WTC11 (cell line): ENCODE results near the gene TROAP.

Experiments used
- ATF3 ChIP-seq: sonication (generic); formaldehyde crosslinking; conservative IDR thresholded peaks from 2 replicates; pipeline ENCODE4 v1.8.1; 2022; ENCODE audit warnings: mild to moderate bottlenecking, missing genetic modification reagents
- CREB1 ChIP-seq: sonication (generic); formaldehyde crosslinking; IDR thresholded peaks from 2 replicates; pipeline ENCODE4 v1.8.0; 2023; ENCODE audit warnings: mild to moderate bottlenecking, missing genetic modification reagents
- E2F1 ChIP-seq: sonication (generic); formaldehyde crosslinking; IDR thresholded peaks from 2 replicates; pipeline ENCODE4 v1.8.0; 2022; ENCODE audit warnings: mild to moderate bottlenecking, missing genetic modification reagents
- GABPB1 ChIP-seq: sonication (generic); formaldehyde crosslinking; IDR thresholded peaks from 2 replicates; pipeline ENCODE4 v1.8.1; 2023; ENCODE audit warnings: mild to moderate bottlenecking, missing genetic modification reagents
- NR2C2 ChIP-seq: sonication (generic); formaldehyde crosslinking; IDR thresholded peaks from 2 replicates; pipeline ENCODE4 v1.8.0; 2022; ENCODE audit warnings: mild to moderate bottlenecking, missing genetic modification reagents
- STAT6 ChIP-seq: sonication (generic); formaldehyde crosslinking; conservative IDR thresholded peaks from 2 replicates; pipeline ENCODE4 v1.8.1; 2023; ENCODE audit warnings: mild to moderate bottlenecking, low read depth, missing genetic modification reagents, moderate library complexity
- TCF7 ChIP-seq: sonication (generic); formaldehyde crosslinking; IDR thresholded peaks from 2 replicates; pipeline ENCODE4 v1.8.0; 2022; ENCODE audit warnings: mild to moderate bottlenecking, low read depth, missing genetic modification reagents, moderate library complexity
- ZNF317 ChIP-seq: sonication (generic); formaldehyde crosslinking; IDR thresholded peaks from 2 replicates; pipeline ENCODE4 v1.8.1; 2023; ENCODE audit warnings: low read depth, mild to moderate bottlenecking, moderate library complexity, missing genetic modification reagents, borderline replicate concordance
- ZNF425 ChIP-seq: fragments of 250-450 bp; sonication (Bioruptor Pico); conservative IDR thresholded peaks from 2 replicates; pipeline ENCODE4 v1.9.0; 2021; ENCODE audit warnings: mild to moderate bottlenecking
- TF ChIP-seq, protein P1 (sequence below): sonication (generic); formaldehyde crosslinking; IDR thresholded peaks from 2 replicates; pipeline ENCODE4 v1.8.0; 2023; ENCODE audit warnings: missing genetic modification reagents, mild to moderate bottlenecking, borderline replicate concordance
- TF ChIP-seq, protein P2 (sequence below): sonication (generic); formaldehyde crosslinking; IDR thresholded peaks from 2 replicates; pipeline ENCODE4 v1.8.0; 2022; ENCODE audit warnings: mild to moderate bottlenecking, missing genetic modification reagents
- TF ChIP-seq, protein P3 (sequence below): fragments of 200-600 bp; IDR thresholded peaks from 2 replicates; pipeline ENCODE4 v1.8.0; 2022; ENCODE audit warnings: antibody characterized with exemption

GRCh38 chr12:49345051-49345824, 22.2 kb downstream of the TROAP start:
- TF ChIP-seq ATF3 (CRISPR knock-in tag) (no peak), NR2C2 (no peak), ZNF425 (CRISPR knock-in tag) (no peak), STAT6 (CRISPR knock-in tag) (no peak), TCF7 (CRISPR knock-in tag) (no peak), CREB1 (CRISPR knock-in tag) (no peak), E2F1 (CRISPR knock-in tag) (no peak), GABPB1 (no peak), ZNF317 (CRISPR knock-in tag) (no peak)
- TF ChIP-seq, protein P1, sequence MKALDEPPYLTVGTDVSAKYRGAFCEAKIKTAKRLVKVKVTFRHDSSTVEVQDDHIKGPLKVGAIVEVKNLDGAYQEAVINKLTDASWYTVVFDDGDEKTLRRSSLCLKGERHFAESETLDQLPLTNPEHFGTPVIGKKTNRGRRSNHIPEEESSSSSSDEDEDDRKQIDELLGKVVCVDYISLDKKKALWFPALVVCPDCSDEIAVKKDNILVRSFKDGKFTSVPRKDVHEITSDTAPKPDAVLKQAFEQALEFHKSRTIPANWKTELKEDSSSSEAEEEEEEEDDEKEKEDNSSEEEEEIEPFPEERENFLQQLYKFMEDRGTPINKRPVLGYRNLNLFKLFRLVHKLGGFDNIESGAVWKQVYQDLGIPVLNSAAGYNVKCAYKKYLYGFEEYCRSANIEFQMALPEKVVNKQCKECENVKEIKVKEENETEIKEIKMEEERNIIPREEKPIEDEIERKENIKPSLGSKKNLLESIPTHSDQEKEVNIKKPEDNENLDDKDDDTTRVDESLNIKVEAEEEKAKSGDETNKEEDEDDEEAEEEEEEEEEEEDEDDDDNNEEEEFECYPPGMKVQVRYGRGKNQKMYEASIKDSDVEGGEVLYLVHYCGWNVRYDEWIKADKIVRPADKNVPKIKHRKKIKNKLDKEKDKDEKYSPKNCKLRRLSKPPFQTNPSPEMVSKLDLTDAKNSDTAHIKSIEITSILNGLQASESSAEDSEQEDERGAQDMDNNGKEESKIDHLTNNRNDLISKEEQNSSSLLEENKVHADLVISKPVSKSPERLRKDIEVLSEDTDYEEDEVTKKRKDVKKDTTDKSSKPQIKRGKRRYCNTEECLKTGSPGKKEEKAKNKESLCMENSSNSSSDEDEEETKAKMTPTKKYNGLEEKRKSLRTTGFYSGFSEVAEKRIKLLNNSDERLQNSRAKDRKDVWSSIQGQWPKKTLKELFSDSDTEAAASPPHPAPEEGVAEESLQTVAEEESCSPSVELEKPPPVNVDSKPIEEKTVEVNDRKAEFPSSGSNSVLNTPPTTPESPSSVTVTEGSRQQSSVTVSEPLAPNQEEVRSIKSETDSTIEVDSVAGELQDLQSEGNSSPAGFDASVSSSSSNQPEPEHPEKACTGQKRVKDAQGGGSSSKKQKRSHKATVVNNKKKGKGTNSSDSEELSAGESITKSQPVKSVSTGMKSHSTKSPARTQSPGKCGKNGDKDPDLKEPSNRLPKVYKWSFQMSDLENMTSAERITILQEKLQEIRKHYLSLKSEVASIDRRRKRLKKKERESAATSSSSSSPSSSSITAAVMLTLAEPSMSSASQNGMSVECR (CRISPR knock-in tag) = no peak
- TF ChIP-seq, protein P2, sequence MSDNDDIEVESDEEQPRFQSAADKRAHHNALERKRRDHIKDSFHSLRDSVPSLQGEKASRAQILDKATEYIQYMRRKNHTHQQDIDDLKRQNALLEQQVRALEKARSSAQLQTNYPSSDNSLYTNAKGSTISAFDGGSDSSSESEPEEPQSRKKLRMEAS (CRISPR knock-in tag) = no peak
- TF ChIP-seq, protein P3, sequence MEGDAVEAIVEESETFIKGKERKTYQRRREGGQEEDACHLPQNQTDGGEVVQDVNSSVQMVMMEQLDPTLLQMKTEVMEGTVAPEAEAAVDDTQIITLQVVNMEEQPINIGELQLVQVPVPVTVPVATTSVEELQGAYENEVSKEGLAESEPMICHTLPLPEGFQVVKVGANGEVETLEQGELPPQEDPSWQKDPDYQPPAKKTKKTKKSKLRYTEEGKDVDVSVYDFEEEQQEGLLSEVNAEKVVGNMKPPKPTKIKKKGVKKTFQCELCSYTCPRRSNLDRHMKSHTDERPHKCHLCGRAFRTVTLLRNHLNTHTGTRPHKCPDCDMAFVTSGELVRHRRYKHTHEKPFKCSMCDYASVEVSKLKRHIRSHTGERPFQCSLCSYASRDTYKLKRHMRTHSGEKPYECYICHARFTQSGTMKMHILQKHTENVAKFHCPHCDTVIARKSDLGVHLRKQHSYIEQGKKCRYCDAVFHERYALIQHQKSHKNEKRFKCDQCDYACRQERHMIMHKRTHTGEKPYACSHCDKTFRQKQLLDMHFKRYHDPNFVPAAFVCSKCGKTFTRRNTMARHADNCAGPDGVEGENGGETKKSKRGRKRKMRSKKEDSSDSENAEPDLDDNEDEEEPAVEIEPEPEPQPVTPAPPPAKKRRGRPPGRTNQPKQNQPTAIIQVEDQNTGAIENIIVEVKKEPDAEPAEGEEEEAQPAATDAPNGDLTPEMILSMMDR = no peak
